Measurements from ENCODE around the gene NELL2. TPM values are rescaled to one million over a fixed set of nuclear protein-coding genes. Genes with fewer than 3 reads are reported as not detected.

Gene NELL2
- total RNA-seq, 1 donor from 2014 or later: 6.6 TPM

DNA sequence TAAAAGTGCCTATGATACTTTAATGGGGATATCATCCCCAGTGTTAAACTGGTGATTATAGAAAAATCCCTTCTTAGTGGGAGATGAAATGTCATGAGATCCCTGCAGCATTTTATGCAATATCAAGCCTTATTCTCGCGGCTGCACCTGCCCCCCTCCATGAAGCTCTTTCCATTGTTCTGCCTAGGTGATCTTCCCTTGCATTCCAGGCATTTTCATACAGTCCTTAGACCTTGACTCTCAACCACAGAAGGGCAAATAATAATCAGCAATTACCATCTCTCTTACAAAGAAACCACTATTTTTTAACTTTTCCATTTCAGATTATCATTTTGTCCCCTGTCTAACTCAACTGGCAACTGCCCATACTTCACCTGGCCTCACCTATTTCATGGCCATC lies 352.3 kb downstream of the NELL2 start:
- intact Hi-C loops (cut with DNase I): no loop called here
- H3K4me3 ChIP-seq: no peak overlapping the region
- H3K27me3 ChIP-seq (ENCODE audit: low read depth): no peaks in the 10 kb centered on the region
- ATAC-seq (no peak), DNase-seq (no peak)
- H3K27ac ChIP-seq: no peak overlapping the region
- TF ChIP-seq, protein P1, sequence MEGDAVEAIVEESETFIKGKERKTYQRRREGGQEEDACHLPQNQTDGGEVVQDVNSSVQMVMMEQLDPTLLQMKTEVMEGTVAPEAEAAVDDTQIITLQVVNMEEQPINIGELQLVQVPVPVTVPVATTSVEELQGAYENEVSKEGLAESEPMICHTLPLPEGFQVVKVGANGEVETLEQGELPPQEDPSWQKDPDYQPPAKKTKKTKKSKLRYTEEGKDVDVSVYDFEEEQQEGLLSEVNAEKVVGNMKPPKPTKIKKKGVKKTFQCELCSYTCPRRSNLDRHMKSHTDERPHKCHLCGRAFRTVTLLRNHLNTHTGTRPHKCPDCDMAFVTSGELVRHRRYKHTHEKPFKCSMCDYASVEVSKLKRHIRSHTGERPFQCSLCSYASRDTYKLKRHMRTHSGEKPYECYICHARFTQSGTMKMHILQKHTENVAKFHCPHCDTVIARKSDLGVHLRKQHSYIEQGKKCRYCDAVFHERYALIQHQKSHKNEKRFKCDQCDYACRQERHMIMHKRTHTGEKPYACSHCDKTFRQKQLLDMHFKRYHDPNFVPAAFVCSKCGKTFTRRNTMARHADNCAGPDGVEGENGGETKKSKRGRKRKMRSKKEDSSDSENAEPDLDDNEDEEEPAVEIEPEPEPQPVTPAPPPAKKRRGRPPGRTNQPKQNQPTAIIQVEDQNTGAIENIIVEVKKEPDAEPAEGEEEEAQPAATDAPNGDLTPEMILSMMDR (IDR thresholded peaks at IDR 0.05): no peak
- H3K4me1 ChIP-seq: no peaks in the 10 kb centered on the region
- H3K36me3 ChIP-seq: no peaks in the 10 kb centered on the region
- no peaks in the 10 kb centered on the region for H3K9me3 ChIP-seq

DNA sequence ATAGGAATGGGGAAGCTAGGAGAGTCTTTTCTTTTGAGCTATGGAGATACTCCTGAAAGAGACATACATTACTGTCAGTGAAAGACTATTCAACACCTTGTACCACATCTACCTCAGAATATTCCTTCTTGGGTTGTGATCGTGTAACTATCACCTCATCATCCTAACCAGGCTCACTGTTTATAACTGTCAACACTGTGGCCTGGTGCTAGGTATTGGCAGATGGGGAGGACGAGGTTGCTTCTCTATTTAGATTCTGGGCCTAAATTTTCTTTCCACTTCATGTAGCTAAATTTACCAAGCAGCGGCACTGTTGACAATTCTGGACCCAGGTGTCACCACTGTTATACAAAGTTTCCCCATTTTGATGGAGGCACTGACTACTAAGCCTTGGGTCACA lies 354.4 kb downstream of the NELL2 start:
- Histone ChIP-seq H3K36me3 (no peaks in the 10 kb centered on the region), H3K9me3 (no peaks in the 10 kb centered on the region), H3K27ac (no peak overlapping the region), H3K4me3 (no peak overlapping the region), H3K4me1 (no peaks in the 10 kb centered on the region), H3K27me3 (ENCODE audit: low read depth) (no peaks in the 10 kb centered on the region)
- DNase-seq (no peak), ATAC-seq (no peak)
- intact Hi-C loops (cut with DNase I): no loop called here
- TF ChIP-seq, protein P1 (IDR thresholded peaks at IDR 0.05): no peak

DNA sequence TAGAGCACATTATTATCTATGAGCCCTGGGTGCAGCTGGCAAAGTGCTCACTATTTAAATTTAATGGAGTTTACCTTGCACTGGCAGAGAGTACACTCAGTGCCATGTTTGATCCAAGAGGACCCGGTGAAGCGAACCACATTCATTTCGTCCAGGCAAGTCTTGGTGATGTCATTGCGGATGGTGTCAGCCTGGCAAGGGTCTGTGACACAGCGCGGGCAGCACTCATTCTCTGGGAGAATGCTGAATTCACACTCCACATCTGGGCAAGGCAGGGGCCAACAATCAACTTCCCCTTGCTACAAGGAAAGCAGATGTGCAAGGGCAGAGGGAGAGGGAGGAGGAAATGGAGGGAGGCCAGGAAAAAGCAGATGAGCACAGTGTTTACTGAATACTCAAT lies 356.2 kb downstream of the NELL2 start:
- Histone ChIP-seq H3K27ac (no peak overlapping the region), H3K9me3 (no peaks in the 10 kb centered on the region), H3K27me3 (ENCODE audit: low read depth) (no peaks in the 10 kb centered on the region), H3K4me3 (no peak overlapping the region), H3K36me3 (no peaks in the 10 kb centered on the region), H3K4me1 (no peaks in the 10 kb centered on the region)
- TF ChIP-seq, protein P1 (IDR thresholded peaks at IDR 0.05): no peak
- intact Hi-C loops (cut with DNase I): no loop called here
- DNase-seq (no peak), ATAC-seq (no peak)

DNA sequence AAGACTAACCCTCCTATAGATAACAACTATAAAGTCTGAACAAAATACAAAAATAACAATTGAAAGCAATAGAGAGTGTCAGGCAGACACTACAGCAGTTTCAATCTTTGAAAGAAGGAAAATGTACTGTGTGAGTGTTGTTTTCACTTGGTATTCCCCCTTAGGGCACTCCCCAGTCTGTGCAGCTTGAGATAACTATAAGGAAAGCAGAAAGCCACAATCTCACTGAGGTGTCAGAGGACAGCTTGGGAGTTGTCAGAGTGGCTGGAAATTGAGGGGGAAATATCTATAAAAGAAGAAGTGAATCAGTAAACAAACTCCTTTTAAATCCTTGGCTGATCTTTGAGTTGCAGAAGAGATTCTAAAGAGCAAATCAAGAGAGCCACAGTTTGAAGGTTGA lies 364.8 kb downstream of the NELL2 start:
- no peaks in the 10 kb centered on the region for H3K36me3 ChIP-seq
- TF ChIP-seq, protein P1 (IDR thresholded peaks at IDR 0.05): no peak
- H3K9me3 ChIP-seq: no peaks in the 10 kb centered on the region
- H3K4me1 ChIP-seq: no peaks in the 10 kb centered on the region
- no peak overlapping the region for H3K27ac ChIP-seq
- ATAC-seq (no peak), DNase-seq (no peak)
- intact Hi-C loops (cut with DNase I): no loop called here
- H3K27me3 ChIP-seq (ENCODE audit: low read depth): no peaks in the 10 kb centered on the region
- no peak overlapping the region for H3K4me3 ChIP-seq

DNA sequence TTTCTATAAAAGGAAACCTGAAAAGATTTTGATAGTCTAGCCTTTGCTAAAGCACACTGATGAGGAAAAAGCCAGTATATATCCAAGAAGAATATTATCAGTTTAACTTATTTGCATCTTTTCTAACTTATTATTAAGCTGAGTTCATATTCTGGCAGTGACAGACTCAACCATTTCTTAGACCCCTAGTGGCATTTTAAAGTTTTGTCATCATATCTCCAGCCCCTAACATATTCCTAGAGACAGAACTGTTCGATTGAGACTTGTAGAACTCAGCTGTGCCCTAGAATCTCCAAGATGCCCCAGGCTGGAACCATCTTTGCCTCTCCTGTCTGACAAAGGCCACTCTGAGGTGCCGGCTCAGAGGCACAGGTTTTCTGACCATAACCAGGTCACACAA lies 365.6 kb downstream of the NELL2 start:
- H3K27me3 ChIP-seq (ENCODE audit: low read depth): no peaks in the 10 kb centered on the region
- TF ChIP-seq, protein P1 (IDR thresholded peaks at IDR 0.05): no peak
- H3K4me3 ChIP-seq: no peak overlapping the region
- DNase-seq (no peak), ATAC-seq (no peak)
- intact Hi-C loops (cut with DNase I): no loop called here
- no peaks in the 10 kb centered on the region for H3K9me3 ChIP-seq
- H3K36me3 ChIP-seq: no peaks in the 10 kb centered on the region
- H3K27ac ChIP-seq: no peak overlapping the region
- no peaks in the 10 kb centered on the region for H3K4me1 ChIP-seq

DNA sequence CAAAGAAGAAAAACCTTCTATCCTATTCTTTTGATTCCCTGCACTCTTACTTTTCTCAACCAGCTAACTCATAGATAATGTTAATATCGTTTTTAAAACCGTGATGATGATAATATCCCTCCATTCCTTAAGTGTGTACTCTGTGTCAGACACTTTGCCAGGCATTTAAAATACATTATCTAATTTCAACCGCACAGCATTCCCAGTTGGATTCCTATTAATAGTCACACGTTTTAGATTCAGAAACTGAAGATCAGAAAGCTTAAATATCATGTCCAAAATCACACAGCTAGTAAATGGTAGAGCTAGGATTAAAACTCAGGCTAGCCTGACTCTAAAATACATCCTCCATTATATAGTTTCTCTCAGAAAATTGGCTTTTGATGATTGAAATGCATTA lies 366.0 kb downstream of the NELL2 start:
- H3K4me1 ChIP-seq: no peaks in the 10 kb centered on the region
- TF ChIP-seq, protein P1 (IDR thresholded peaks at IDR 0.05): no peak
- no peak overlapping the region for H3K4me3 ChIP-seq
- no peak for ATAC-seq
- no peaks in the 10 kb centered on the region for H3K9me3 ChIP-seq
- intact Hi-C loops (cut with DNase I): no loop called here
- DNase-seq: no peak
- no peaks in the 10 kb centered on the region for H3K27me3 ChIP-seq (ENCODE audit: low read depth)
- H3K27ac ChIP-seq: no peak overlapping the region
- no peaks in the 10 kb centered on the region for H3K36me3 ChIP-seq
